ENCODE measurements around the gene CTCFL.
"Not testable (repeated sequence)": the region's sequence is repeated elsewhere in the genome, so short reads cannot be mapped to it uniquely, and the experiment has no call there.

DNA sequence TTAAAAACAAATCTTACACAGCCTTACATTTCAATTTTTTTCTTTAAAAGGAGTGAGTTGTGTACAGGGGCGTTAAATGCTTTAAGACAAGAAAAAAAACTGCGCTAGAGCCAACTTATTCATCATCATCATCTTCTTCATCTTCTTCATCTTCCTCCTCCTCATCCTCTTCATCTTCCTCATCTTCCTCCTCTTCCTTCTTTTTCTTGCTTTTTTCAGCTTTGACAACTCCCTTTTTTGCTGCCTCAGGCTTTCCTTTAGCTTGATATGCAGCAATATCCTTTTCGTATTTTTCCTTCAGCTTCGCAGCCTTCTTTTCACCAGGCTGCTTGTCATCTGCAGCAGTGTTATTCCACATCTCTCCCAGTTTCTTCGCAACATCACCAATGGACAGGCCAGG, 36.7 kb downstream of the CTCFL start:
- TF ChIP-seq, protein P1, sequence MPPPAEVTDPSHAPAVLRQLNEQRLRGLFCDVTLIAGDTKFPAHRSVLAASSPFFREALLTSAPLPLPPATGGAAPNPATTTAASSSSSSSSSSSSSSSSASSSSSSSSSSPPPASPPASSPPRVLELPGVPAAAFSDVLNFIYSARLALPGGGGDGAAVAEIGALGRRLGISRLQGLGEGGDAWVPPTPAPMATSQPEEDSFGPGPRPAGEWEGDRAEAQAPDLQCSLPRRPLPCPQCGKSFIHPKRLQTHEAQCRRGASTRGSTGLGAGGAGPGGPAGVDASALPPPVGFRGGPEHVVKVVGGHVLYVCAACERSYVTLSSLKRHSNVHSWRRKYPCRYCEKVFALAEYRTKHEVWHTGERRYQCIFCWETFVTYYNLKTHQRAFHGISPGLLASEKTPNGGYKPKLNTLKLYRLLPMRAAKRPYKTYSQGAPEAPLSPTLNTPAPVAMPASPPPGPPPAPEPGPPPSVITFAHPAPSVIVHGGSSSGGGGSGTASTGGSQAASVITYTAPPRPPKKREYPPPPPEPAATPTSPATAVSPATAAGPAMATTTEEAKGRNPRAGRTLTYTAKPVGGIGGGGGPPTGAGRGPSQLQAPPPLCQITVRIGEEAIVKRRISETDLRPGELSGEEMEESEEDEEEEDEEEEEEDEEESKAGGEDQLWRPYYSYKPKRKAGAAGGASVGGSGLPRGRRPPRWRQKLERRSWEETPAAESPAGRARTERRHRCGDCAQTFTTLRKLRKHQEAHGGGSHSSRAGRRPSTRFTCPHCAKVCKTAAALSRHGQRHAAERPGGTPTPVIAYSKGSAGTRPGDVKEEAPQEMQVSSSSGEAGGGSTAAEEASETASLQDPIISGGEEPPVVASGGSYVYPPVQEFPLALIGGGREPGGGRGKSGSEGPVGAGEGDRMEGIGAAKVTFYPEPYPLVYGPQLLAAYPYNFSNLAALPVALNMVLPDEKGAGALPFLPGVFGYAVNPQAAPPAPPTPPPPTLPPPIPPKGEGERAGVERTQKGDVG (CRISPR knock-in tag; IDR thresholded peaks at IDR 0.05; ENCODE audit: borderline replicate concordance), result not testable (repeated sequence)
- TF ChIP-seq BRD4 (CRISPR knock-in tag; IDR thresholded peaks at IDR 0.05); SMAD9 (CRISPR knock-in tag; IDR thresholded peaks at IDR 0.05); YY1 (IDR thresholded peaks at IDR 0.05; ENCODE audit: insufficient read depth, insufficient replicate concordance, low read depth, low read length); NR1H2 (CRISPR knock-in tag; IDR thresholded peaks at IDR 0.05; ENCODE audit: borderline replicate concordance, low read depth); POLR2AphosphoS5 (IDR thresholded peaks at IDR 0.05; ENCODE audit: low read depth, low read length); ZNF562 (CRISPR knock-in tag; IDR thresholded peaks at IDR 0.05; ENCODE audit: borderline replicate concordance); NCOA2 (CRISPR knock-in tag; IDR thresholded peaks at IDR 0.05): not testable (repeated sequence)
- TF ChIP-seq, protein P2, sequence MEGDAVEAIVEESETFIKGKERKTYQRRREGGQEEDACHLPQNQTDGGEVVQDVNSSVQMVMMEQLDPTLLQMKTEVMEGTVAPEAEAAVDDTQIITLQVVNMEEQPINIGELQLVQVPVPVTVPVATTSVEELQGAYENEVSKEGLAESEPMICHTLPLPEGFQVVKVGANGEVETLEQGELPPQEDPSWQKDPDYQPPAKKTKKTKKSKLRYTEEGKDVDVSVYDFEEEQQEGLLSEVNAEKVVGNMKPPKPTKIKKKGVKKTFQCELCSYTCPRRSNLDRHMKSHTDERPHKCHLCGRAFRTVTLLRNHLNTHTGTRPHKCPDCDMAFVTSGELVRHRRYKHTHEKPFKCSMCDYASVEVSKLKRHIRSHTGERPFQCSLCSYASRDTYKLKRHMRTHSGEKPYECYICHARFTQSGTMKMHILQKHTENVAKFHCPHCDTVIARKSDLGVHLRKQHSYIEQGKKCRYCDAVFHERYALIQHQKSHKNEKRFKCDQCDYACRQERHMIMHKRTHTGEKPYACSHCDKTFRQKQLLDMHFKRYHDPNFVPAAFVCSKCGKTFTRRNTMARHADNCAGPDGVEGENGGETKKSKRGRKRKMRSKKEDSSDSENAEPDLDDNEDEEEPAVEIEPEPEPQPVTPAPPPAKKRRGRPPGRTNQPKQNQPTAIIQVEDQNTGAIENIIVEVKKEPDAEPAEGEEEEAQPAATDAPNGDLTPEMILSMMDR (CRISPR knock-in tag; IDR thresholded peaks at IDR 0.05), result not testable (repeated sequence)
- TF ChIP-seq, protein P3, sequence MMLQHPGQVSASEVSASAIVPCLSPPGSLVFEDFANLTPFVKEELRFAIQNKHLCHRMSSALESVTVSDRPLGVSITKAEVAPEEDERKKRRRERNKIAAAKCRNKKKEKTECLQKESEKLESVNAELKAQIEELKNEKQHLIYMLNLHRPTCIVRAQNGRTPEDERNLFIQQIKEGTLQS (CRISPR knock-in tag; IDR thresholded peaks at IDR 0.05), result not testable (repeated sequence)
